ENCODE data around the gene EXOC1L. TPM values are rescaled to one million over a fixed set of nuclear protein-coding genes. Genes with fewer than 3 reads are reported as not detected.

The EXOC1L gene
- total and polyA plus RNA-seq, 2 of the 13 experiments (the other 11 are each of a cell fraction or from before 2014, with no cell fraction given) = not detected

DNA sequence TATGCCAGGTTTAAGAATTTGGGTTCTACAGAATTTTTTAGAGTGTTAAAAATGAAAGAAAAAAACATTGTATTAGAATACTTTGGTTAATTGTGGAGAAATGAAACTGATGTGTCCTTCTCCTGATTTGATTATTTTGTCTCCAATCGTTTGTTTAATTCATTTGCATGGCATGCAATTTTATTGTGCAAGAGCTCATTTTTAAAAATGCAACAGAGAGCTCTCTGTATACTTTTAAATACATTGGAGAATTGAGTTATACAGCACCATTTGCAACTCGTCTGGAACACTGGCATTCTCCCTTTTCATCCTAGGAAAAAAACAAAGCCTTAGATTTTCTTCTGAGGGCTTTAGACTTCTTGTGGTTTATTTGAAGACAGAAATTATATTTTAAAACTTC lies 689 bp downstream of the EXOC1L start:
- Histone ChIP-seq H3K4me3 (replicated peaks in 1 of 3; ENCODE audit: insufficient read depth in 1 of 3, low read depth in 2 of 3, low read length in 3 of 3) (no peak overlapping the region), H3K27ac (ENCODE audit: extremely low read length, insufficient read depth, low read length) (no peak overlapping the region), H3K4me2 (ENCODE audit: low read depth, low read length) (no peak overlapping the region), H2AFZ (ENCODE audit: low read length) (no peak overlapping the region), H3K79me2 (ENCODE audit: insufficient read depth, low read length) (no peaks in the 10 kb centered on the region), H3K4me1 (ENCODE audit: insufficient read depth, low read length) (no peaks in the 10 kb centered on the region), H3K9me3 (ENCODE audit: low read length) (no peaks in the 10 kb centered on the region), H3K9ac (ENCODE audit: insufficient read depth, low read depth, low read length) (no peak overlapping the region), H3K27me3 (ENCODE audit: control insufficient read depth in 1 of 2, insufficient read depth in 2 of 2, low read length in 2 of 2) (peaks cover 2 to 14% of the 10 kb centered on the region in 2 experiments; a peak in 3 of 5 replicates), H3K36me3 (replicated peaks in 1 of 2; ENCODE audit: control insufficient read depth in 1 of 2, insufficient read depth in 2 of 2, low read length in 2 of 2) (no peaks in the 10 kb centered on the region), H4K20me1 (ENCODE audit: insufficient read depth, low read length) (no peaks in the 10 kb centered on the region)
- ChIA-PET CTCF (ENCODE audit: low intra/inter-chr PET ratio, low total read pairs) (no interaction called here), POLR2A (no interaction called here)
- BruUV-seq (replicated peaks) = no TSS peak
- in situ Hi-C loops (cut with HindIII; ENCODE audit: extremely low pct_ligation_motif_present, low pct_unique_long_range_greater_than_20kb) = no loop called here
- FAIRE-seq (no peak), DNase-seq (ENCODE audit: low spot score) (no peak), ATAC-seq (no peak)
- TF ChIP-seq ZFAT (CRISPR knock-in tag; conservative IDR thresholded peaks at IDR 0.05) (no peak), PLRG1 (conservative IDR thresholded peaks at IDR 0.05) (no peak), ZNF549 (CRISPR knock-in tag; IDR thresholded peaks at IDR 0.05) (no peak), ZNF367 (CRISPR knock-in tag; IDR thresholded peaks at IDR 0.05; ENCODE audit: borderline replicate concordance) (no peak), ZNF569 (CRISPR knock-in tag; IDR thresholded peaks at IDR 0.05; ENCODE audit: borderline replicate concordance) (no peak), GPN1 (CRISPR knock-in tag; IDR thresholded peaks at IDR 0.05; ENCODE audit: borderline replicate concordance) (no peak), ZNF878 (CRISPR knock-in tag; IDR thresholded peaks at IDR 0.05) (no peak), THAP11 (CRISPR knock-in tag; IDR thresholded peaks at IDR 0.05) (no peak), ZFP62 (CRISPR knock-in tag; IDR thresholded peaks at IDR 0.05) (no peak), ZNF253 (CRISPR knock-in tag; IDR thresholded peaks at IDR 0.05; ENCODE audit: borderline replicate concordance) (no peak), SMAD3 (CRISPR knock-in tag; IDR thresholded peaks at IDR 0.05) (no peak), ZFP90 (CRISPR knock-in tag; IDR thresholded peaks at IDR 0.05; ENCODE audit: borderline replicate concordance) (no peak)
- TF ChIP-seq, protein P1, sequence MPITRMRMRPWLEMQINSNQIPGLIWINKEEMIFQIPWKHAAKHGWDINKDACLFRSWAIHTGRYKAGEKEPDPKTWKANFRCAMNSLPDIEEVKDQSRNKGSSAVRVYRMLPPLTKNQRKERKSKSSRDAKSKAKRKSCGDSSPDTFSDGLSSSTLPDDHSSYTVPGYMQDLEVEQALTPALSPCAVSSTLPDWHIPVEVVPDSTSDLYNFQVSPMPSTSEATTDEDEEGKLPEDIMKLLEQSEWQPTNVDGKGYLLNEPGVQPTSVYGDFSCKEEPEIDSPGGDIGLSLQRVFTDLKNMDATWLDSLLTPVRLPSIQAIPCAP (CRISPR knock-in tag; IDR thresholded peaks at IDR 0.05; ENCODE audit: low read depth) = no peak
- TF ChIP-seq, protein P2, sequence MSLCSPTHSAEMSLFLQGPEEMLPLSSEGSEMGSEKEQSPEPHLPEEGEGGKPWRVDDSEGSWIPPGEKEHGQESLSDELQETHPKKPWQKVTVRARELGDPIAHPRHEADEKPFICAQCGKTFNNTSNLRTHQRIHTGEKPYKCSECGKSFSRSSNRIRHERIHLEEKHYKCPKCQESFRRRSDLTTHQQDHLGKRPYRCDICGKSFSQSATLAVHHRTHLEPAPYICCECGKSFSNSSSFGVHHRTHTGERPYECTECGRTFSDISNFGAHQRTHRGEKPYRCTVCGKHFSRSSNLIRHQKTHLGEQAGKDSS (CRISPR knock-in tag; IDR thresholded peaks at IDR 0.05; ENCODE audit: borderline replicate concordance, low read depth) = no peak
- TF ChIP-seq, protein P3, sequence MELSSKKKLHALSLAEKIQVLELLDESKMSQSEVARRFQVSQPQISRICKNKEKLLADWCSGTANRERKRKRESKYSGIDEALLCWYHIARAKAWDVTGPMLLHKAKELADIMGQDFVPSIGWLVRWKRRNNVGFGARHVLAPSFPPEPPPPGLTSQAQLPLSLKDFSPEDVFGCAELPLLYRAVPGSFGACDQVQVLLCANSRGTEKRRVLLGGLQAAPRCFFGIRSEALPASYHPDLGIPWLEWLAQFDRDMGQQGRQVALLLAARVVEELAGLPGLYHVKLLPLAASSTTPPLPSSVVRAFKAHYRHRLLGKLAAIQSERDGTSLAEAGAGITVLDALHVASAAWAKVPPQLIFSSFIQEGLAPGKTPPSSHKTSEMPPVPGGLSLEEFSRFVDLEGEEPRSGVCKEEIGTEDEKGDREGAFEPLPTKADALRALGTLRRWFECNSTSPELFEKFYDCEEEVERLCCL (CRISPR knock-in tag; IDR thresholded peaks at IDR 0.05; ENCODE audit: borderline replicate concordance) = no peak
- TF ChIP-seq, protein P4, sequence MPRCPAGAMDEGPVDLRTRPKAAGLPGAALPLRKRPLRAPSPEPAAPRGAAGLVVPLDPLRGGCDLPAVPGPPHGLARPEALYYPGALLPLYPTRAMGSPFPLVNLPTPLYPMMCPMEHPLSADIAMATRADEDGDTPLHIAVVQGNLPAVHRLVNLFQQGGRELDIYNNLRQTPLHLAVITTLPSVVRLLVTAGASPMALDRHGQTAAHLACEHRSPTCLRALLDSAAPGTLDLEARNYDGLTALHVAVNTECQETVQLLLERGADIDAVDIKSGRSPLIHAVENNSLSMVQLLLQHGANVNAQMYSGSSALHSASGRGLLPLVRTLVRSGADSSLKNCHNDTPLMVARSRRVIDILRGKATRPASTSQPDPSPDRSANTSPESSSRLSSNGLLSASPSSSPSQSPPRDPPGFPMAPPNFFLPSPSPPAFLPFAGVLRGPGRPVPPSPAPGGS (CRISPR knock-in tag; IDR thresholded peaks at IDR 0.05) = no peak
- WGBS (ENCODE audit: low lambda C conversion rate) = 0% methylated on average over 2 of the region's 2 CpGs
- intact Hi-C loops (cut with micrococcal nuclease; ENCODE audit: unreplicated experiment) = no loop called here

All from HepG2 (cell line).